Rectal smooth muscle tissue (tissue), 1 donor: Measurements from ENCODE around the gene AATF.

Source experiments
- H3K27ac ChIP-seq: one replicate; pipeline ENCODE4 v1.7.0; 2013; ENCODE audit warnings: low read depth, low read length, inconsistent platforms
- H3K27me3 ChIP-seq: one replicate; pipeline ENCODE4 v1.7.0; 2013; ENCODE audit warnings: low read length; ENCODE audit not compliant: control insufficient read depth, insufficient read depth
- H3K36me3 ChIP-seq: one replicate; pipeline ENCODE4 v1.7.0; 2013; ENCODE audit warnings: low read length; ENCODE audit not compliant: control insufficient read depth, insufficient read depth
- H3K4me1 ChIP-seq: one replicate; pipeline ENCODE4 v1.7.0; 2013; ENCODE audit warnings: low read length; ENCODE audit not compliant: control insufficient read depth, insufficient read depth
- H3K4me3 ChIP-seq: one replicate; pipeline ENCODE4 v1.7.0; 2013; ENCODE audit warnings: low read length
- H3K9ac ChIP-seq: one replicate; pipeline ENCODE4 v1.7.0; 2013; ENCODE audit warnings: low read length

Gene AATF

DNA sequence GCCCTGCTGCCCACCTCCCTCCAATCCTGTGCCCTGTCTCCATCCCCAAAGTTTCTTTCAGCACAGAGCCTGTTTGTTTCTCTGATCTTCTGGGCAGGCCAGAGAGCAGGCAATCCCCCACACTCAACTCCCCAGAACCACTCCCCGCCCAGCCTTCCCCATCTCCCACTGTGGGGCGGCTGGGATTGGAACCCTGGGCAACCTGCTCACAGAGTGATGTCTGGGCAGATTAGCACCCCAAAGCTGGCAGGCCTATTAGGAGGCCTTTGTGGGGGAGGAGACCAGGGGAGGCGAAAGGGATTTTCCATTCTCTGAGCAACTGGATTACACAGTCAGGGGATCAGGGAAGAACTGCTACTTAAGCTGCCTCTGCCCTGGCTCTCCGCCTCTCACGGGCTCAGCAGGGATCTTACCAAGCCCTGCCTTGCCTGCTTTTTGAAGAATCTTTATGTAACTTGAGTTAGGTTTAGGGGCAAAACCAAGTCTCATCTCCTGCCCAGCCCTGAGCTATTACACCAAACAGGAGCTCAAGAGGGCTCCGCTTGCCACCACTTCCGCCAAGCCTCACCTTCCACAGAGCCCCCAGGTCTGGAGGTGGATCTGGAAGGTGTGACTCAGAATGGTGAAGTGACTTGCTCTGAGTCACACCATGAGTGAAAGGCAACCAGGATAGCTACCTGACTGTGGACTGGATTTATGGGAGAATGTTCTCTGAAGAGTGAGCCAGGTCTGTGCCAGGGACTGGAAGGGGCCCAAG is 27.5 kb upstream of the AATF start:
- H3K27me3 ChIP-seq: peaks cover 5% of the 10 kb centered on the region
- H3K4me1 ChIP-seq: no peaks in the 10 kb centered on the region
- H3K27ac ChIP-seq: no peak overlapping the region
- H3K4me3 ChIP-seq: no peak overlapping the region
- no peak overlapping the region for H3K9ac ChIP-seq
- no peaks in the 10 kb centered on the region for H3K36me3 ChIP-seq

DNA sequence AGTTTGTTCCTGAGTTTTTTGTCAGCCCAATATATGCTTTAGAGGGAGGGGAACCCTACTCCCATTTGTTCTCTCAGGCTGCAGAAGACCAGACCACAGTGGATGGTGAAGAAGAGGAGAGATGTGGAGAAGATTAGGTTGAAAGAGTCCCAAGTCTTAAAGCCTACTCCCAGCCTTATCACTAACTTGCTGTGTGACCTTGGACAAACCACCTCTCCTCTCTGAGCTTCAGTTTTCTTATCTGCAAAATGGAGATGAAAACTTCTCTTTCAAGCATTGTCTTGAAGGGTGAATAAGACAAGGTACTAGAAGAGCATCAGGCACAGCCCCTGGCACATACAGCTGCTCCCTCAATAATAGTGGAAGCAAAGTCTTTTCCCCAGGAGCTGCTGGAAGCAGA is 26.6 kb upstream of the AATF start:
- no peaks in the 10 kb centered on the region for H3K36me3 ChIP-seq
- H3K9ac ChIP-seq: no peak overlapping the region
- no peak overlapping the region for H3K27ac ChIP-seq
- H3K27me3 ChIP-seq: peaks cover 8% of the 10 kb centered on the region
- H3K4me1 ChIP-seq: no peaks in the 10 kb centered on the region
- no peak overlapping the region for H3K4me3 ChIP-seq

GRCh38 chr17:36923814-36924221 is 24.9 kb upstream of the AATF start:
- Histone ChIP-seq H3K36me3 (no peaks in the 10 kb centered on the region), H3K4me1 (no peaks in the 10 kb centered on the region), H3K4me3 (no peak overlapping the region), H3K27ac (no peak overlapping the region), H3K27me3 (peaks cover 20% of the 10 kb centered on the region), H3K9ac (no peak overlapping the region)

- Histone ChIP-seq H3K4me3 (no peak overlapping the region), H3K4me1 (no peaks in the 10 kb centered on the region), H3K27me3 (peaks cover 36% of the 10 kb centered on the region), H3K27ac (no peak overlapping the region), H3K9ac (no peak overlapping the region), H3K36me3 (no peaks in the 10 kb centered on the region)
Measured at GRCh38 chr17:36926226-36926625, 22.5 kb upstream of the AATF start.

DNA sequence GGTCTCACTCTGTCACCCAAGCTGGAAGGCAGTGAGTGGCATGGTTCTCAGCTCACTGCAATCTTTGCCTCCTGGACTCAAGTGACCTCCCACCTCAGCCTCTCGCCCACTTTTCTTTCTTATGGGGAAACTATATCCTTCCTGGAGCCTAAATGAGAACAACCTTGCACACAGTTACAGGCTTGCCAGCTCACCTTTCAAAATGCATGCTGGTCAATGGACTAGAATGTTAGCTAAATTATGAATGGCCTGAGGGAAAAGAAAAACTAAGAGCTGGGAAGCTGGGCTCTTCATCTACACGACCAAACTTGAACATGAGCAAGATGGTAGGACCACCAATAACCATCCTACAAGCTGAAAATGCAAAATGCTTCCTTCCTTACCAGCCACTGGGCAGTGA is 22.1 kb upstream of the AATF start:
- no peaks in the 10 kb centered on the region for H3K36me3 ChIP-seq
- H3K27me3 ChIP-seq: peaks cover 40% of the 10 kb centered on the region
- H3K27ac ChIP-seq: no peak overlapping the region
- H3K4me3 ChIP-seq: no peak overlapping the region
- no peak overlapping the region for H3K9ac ChIP-seq
- H3K4me1 ChIP-seq: no peaks in the 10 kb centered on the region

DNA sequence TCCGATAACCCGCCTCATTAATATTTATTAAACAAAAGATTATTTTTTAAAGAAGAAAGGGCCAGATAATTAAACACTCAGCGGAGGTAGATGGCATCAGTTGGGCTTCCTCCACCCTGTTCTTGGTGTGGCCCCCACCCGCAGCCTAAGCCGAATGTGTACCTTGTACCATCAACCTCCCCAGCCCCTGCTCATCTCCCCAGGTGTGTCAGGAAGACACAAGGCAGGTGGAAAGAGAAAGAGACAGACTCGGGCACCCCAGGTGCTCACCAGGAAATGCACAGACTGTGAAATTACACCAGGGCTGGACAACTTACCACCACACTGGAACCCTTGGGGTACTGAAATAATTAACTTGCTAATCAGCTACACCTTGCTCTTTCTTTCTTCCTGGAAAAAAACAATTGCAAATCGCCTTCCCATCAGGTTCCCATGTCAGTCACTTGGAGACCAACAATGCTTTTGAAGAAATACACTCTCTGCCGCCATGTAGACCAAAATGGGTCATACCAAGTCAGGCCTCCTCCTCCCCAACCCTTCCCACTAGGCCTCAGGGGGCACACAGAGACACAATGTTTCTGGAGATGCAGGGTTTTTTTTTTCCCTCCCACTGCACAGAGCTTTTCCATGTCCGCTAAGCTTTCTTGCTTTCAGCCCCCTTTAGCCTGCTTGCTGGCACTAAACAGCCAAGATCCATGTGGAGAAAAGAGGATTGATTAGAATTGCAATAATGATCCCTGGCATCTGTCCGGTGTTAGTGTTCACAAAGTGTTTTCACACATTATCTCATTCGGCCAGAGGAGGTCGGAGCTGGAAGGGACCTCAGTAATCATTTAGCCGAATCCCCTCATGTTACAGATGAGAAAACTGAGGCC is 20.0 kb upstream of the AATF start:
- no peak overlapping the region for H3K4me3 ChIP-seq
- no peaks in the 10 kb centered on the region for H3K4me1 ChIP-seq
- no peak overlapping the region for H3K27ac ChIP-seq
- H3K9ac ChIP-seq: no peak overlapping the region
- no peaks in the 10 kb centered on the region for H3K36me3 ChIP-seq
- H3K27me3 ChIP-seq: peaks cover 58% of the 10 kb centered on the region

DNA sequence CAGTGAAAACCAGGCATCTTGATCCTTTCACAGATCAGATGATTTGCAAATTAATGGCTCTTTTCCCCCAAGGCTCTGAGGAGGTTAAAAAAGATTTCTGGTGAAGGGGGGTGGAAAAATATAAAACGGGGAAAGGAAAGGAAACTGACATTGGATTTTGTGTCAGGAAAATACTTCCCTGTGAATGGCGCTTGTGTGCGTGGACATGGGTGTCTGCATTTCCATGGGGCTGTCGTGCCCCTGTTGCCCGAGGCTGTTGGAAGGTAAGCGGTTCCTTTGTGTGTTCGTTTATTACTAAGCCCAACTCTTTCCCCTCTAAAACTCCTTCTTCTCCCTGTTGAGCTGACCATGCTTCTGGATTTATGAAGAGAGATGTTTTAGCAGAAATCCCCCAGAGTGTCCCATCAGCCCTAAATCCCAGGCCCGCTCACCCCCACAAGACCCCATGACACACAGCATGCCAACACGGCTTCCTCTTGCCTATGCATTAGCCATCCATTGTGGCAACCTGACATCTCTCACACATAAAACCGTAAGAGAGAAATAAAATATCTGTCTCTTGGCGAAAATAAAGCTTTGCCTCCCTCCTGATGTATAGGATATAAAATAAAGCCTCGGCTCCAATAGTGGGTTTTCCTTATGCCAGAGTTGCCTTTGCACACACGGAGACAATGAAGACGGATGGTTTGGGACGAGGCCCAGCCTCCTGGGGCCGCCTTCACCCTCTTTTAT is 18.7 kb upstream of the AATF start:
- Histone ChIP-seq H3K4me3 (no peak overlapping the region), H3K27me3 (peaks cover 72% of the 10 kb centered on the region), H3K9ac (no peak overlapping the region), H3K36me3 (no peaks in the 10 kb centered on the region), H3K27ac (no peak overlapping the region), H3K4me1 (no peaks in the 10 kb centered on the region)

DNA sequence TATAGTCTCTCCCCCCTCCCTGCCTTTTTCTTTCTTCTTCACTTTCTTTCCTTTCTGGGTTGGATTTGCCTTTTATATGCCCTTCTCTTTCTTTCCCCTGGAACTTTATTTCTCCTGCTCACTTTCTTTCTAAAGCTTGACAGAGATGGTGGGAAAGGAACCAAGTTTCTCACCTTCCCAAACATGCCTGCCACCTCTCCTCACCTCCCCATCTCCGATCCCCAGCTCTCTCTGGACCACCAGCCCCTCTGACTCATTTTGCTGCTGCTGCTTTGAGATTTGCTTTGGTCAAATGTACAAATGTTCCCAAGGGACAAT is 18.2 kb upstream of the AATF start:
- Histone ChIP-seq H3K27ac (no peak overlapping the region), H3K36me3 (no peaks in the 10 kb centered on the region), H3K9ac (no peak overlapping the region), H3K4me1 (no peaks in the 10 kb centered on the region), H3K4me3 (no peak overlapping the region), H3K27me3 (peaks cover 77% of the 10 kb centered on the region)

GRCh38 chr17:36931096-36931696 is 17.6 kb upstream of the AATF start:
- Histone ChIP-seq H3K4me1 (peaks cover 2% of the 10 kb centered on the region), H3K9ac (no peak overlapping the region), H3K27me3 (peaks cover 83% of the 10 kb centered on the region), H3K27ac (no peak overlapping the region), H3K36me3 (no peaks in the 10 kb centered on the region), H3K4me3 (no peak overlapping the region)

GRCh38 chr17:36931697-36932382 is 16.9 kb upstream of the AATF start:
- Histone ChIP-seq H3K9ac (no peak overlapping the region), H3K4me1 (peaks cover 4% of the 10 kb centered on the region), H3K36me3 (no peaks in the 10 kb centered on the region), H3K27ac (no peak overlapping the region), H3K27me3 (peaks cover 88% of the 10 kb centered on the region), H3K4me3 (peak overlapping the region; percentile 44)

DNA sequence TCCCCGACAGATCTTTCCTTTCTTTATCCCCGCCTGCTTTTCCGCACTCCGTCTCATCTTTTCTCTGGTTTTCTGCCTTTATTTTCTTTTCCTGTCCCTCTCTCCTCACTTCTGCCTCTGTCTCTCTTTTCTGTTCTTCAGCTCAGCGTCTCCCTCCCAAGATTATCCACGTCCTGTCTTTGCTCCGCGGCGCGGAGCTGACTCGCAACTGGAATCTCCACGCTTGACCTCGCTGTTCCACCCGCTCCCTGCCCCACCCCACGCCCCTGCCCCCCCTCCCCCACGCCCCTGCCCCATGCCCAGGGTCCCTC is 16.4 kb upstream of the AATF start:
- H3K36me3 ChIP-seq: no peaks in the 10 kb centered on the region
- H3K4me3 ChIP-seq: peak overlapping the region; percentile 44
- H3K27ac ChIP-seq: no peak overlapping the region
- H3K4me1 ChIP-seq: peaks cover 4% of the 10 kb centered on the region
- no peak overlapping the region for H3K9ac ChIP-seq
- peaks cover 90% of the 10 kb centered on the region for H3K27me3 ChIP-seq
